ENCODE measurements around the gene PACSIN3. TPM values are rescaled to one million over a fixed set of nuclear protein-coding genes. Genes with fewer than 3 reads are reported as not detected.
"Not testable (repeated sequence)": the region's sequence is repeated elsewhere in the genome, so short reads cannot be mapped to it uniquely, and the experiment has no call there.

PACSIN3 gene
- total RNA-seq, 4 donors from 2014 or later: 55.9 to 95.7 (median 65.0) TPM

DNA sequence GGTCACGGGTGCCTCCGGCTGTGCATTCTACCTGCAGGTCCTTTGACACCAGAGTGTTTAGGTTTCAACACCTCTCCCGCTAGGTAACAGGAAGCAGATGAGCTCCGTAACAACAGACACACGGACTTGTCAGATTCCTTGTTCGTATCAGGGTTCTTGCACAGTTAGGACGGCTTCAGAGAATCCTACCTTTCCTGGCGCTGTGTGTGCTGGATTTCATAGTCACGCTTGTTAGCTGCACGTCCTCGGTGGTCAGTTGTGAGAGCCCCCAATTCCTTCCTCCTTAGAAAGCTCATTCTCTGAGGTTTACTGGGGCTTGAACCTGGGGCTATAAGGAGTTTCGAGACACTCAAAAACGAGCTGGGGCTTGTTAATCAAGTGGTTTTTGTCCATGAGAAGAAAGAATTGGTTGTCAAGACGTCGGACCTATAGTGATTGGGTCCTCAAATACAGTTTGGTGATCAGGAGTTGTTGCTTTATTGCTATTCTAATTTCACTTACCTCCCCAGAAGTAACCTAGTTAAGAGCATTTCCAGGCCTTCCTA lies 29.2 kb upstream of the PACSIN3 start:
- Histone ChIP-seq H3K4me3 (peak overlapping the region; percentile 60 to 77 (median 75)), H3K27me3 (no peaks in the 10 kb centered on the region), H3K27ac (peak overlapping the region; percentile 93 to 99 (median 95)), H3K9me3 (no peaks in the 10 kb centered on the region), H3K36me3 (peaks cover 0 to 34% (median 0%) of the 10 kb centered on the region in 3 donors), H3K4me1 (peaks cover 21 to 78% (median 33%) of the 10 kb centered on the region in 3 donors)
- WGBS, 2 donors: 2 to 3% methylated on average over 13 to 15 of the region's 15 CpGs
- no peak for DNase-seq
- intact Hi-C loops (cut with DNase I): loop anchor here (5.0 kb wide), 1 partner anchor 33 kb away; no protein-coding TSS in a partner anchor
- TF ChIP-seq POLR2A (IDR thresholded peaks at IDR 0.05): no peak
- TF ChIP-seq, protein P1, sequence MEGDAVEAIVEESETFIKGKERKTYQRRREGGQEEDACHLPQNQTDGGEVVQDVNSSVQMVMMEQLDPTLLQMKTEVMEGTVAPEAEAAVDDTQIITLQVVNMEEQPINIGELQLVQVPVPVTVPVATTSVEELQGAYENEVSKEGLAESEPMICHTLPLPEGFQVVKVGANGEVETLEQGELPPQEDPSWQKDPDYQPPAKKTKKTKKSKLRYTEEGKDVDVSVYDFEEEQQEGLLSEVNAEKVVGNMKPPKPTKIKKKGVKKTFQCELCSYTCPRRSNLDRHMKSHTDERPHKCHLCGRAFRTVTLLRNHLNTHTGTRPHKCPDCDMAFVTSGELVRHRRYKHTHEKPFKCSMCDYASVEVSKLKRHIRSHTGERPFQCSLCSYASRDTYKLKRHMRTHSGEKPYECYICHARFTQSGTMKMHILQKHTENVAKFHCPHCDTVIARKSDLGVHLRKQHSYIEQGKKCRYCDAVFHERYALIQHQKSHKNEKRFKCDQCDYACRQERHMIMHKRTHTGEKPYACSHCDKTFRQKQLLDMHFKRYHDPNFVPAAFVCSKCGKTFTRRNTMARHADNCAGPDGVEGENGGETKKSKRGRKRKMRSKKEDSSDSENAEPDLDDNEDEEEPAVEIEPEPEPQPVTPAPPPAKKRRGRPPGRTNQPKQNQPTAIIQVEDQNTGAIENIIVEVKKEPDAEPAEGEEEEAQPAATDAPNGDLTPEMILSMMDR (IDR thresholded peaks at IDR 0.05): no peak

DNA sequence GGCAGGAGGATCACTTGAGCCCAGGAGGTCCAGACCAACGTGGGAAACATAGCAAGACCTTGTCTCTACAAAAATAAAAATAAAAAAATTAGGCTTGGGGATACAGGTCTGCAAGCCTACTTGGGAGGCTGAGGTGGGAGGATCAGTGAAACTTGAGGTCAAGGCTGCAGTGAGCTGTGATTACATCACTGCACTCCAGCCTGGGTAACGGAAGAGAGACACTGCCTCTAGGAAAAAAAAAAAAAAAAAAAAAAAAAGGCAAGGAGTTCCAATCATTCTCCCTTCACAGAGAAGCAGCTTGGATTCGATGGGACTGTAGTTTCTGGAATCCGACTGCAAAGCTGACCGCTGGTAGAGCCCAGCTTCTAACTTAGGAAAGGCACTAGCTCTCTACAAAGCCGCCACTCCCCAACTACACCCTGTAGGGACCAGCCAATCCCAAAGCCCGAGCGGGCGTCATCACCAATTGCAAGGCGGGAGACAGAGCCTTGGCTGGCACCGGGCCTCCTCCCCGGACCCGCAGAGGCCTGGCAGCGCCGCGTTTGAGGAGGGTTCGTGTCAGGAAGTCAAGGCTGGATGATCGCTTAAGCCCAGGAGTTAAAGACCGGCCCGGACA lies 27.8 kb upstream of the PACSIN3 start:
- peaks cover 21 to 65% (median 23%) of the 10 kb centered on the region in 3 donors for H3K4me1 ChIP-seq
- H3K27ac ChIP-seq: peak overlapping the region; percentile 93 to 99 (median 95)
- H3K9me3 ChIP-seq: no peaks in the 10 kb centered on the region
- WGBS, 2 donors: 6 to 12% methylated on average over 6 to 13 of the region's 20 CpGs
- TF ChIP-seq POLR2A (IDR thresholded peaks at IDR 0.05): peak in 2 of 4 donors; percentile 56 to 78
- TF ChIP-seq, protein P1 (IDR thresholded peaks at IDR 0.05): no peak
- H3K36me3 ChIP-seq: peaks cover 0 to 20% (median 0%) of the 10 kb centered on the region in 3 donors
- H3K4me3 ChIP-seq: peak overlapping the region; percentile 60 to 77 (median 75)
- no peaks in the 10 kb centered on the region for H3K27me3 ChIP-seq
- DNase-seq: peak; percentile 53
- intact Hi-C loops (cut with DNase I): no loop called here

DNA sequence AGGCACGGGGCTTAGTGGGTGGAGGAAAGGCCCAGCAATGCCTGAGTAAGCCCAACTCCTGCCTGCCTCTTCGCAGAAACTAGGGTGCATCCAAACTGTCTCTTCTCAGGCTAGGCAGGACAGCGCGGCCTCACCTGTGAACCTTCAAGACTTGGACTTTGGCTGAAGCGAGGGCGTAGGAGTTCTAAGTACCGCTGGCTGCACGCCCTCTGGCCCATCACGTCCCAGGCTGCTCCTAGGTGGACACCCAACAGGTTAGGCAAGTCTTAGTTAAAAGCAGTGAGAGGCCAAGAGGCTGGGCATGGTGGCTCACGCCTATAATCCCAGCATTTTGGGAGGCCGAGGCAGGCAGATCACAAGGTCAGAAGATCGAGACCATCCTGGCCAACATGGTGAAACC lies 26.7 kb upstream of the PACSIN3 start:
- intact Hi-C loops (cut with DNase I): no loop called here
- H3K36me3 ChIP-seq: peaks cover 0 to 11% (median 0%) of the 10 kb centered on the region in 3 donors
- no peak for TF ChIP-seq POLR2A (IDR thresholded peaks at IDR 0.05)
- TF ChIP-seq, protein P1 (IDR thresholded peaks at IDR 0.05): no peak
- H3K4me1 ChIP-seq: peaks cover 19 to 53% (median 23%) of the 10 kb centered on the region in 3 donors
- no peak overlapping the region for H3K4me3 ChIP-seq
- no peaks in the 10 kb centered on the region for H3K27me3 ChIP-seq
- H3K27ac ChIP-seq: peak overlapping the region; percentile 26 to 99 (median 95)
- 50 to 79% methylated on average over 9 to 10 of the region's 12 CpGs for WGBS, 2 donors
- no peak for DNase-seq
- H3K9me3 ChIP-seq: no peaks in the 10 kb centered on the region

DNA sequence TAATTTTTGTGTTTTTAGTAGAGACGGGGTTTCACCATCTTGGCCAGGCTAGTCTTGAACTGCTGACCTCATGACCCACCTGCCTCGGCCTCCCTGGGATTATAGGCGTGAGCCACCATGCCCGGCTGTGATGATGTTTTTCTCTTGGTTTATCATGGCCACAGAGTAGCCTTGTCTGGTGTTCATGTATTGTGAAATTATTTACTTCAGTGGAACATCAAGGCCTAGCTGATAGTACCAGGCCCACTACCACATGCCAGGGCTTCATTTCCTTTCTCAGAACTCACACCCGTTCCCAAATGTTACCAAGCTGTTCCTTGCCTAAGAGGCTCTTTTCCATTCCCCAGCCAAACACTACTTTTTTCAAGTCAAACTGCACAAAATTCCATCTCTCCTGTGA lies 22.4 kb upstream of the PACSIN3 start:
- Histone ChIP-seq H3K9me3 (no peaks in the 10 kb centered on the region), H3K27ac (no peak overlapping the region), H3K27me3 (no peaks in the 10 kb centered on the region), H3K36me3 (no peaks in the 10 kb centered on the region), H3K4me1 (peaks cover 5 to 30% (median 7%) of the 10 kb centered on the region in 3 donors), H3K4me3 (no peak overlapping the region)
- 93 to 94% methylated on average over 4 to 5 of the region's 5 CpGs for WGBS, 2 donors
- intact Hi-C loops (cut with DNase I): no loop called here
- DNase-seq: no peak
- TF ChIP-seq POLR2A (IDR thresholded peaks at IDR 0.05): no peak
- TF ChIP-seq, protein P1 (IDR thresholded peaks at IDR 0.05): no peak

DNA sequence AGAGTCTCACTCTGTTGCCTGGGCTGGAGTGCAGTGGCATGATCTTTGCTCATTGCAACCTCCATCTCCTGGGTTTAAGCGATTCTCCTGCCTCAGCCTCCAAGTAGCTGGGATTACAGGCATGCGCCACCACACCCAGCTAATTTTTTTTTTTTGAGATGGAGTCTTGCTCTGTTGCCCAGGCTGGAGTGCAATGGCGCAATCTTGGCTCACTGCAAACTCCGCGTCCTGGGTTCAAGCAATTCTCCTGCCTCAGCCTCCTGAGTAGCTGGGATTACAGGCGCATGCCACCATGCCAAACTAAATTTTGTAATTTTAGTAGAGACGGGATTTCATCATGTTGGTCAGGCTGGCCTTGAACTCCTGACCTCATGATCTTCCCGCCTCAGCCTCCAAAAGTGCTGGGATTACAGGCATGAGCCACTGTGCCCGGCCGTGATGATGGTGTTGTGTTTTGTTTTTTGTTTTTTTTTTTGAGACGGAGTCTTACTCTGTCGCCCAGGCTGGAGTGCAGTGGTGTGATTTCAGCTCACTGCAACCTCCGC lies 21.8 kb upstream of the PACSIN3 start:
- H3K9me3 ChIP-seq; H3K36me3 ChIP-seq; intact Hi-C loops (cut with DNase I); DNase-seq; H3K27me3 ChIP-seq; H3K4me3 ChIP-seq; H3K27ac ChIP-seq: not testable (repeated sequence)
- WGBS, 2 donors: 91 to 93% methylated on average over 12 to 13 of the region's 13 CpGs
- H3K4me1 ChIP-seq: peaks cover 4 to 24% (median 5%) of the 10 kb centered on the region in 3 donors
